ENCODE measurements around the gene INO80B. TPM values are rescaled to one million over a fixed set of nuclear protein-coding genes. Genes with fewer than 3 reads are reported as not detected.

INO80B gene
- total RNA-seq, 4 donors from 2014 or later = 5.4 to 41.9 (median 20.3) TPM

GRCh38 chr2:74501335-74502071 is 46.6 kb downstream of the INO80B start:
- H3K4me3 ChIP-seq = peak overlapping the region in 1 of 4 donors; percentile 73
- peaks cover 47 to 77% (median 48%) of the 10 kb centered on the region in 3 donors for H3K4me1 ChIP-seq
- 69 to 87% methylated on average over 15 to 18 of the region's 18 CpGs for WGBS, 2 donors
- peaks cover 0 to 23% (median 9%) of the 10 kb centered on the region in 3 donors for H3K36me3 ChIP-seq
- H3K27ac ChIP-seq = no peak overlapping the region
- TF ChIP-seq POLR2A (IDR thresholded peaks at IDR 0.05) (no peak), CTCF (IDR thresholded peaks at IDR 0.05) (no peak)
- DNase-seq = no peak
- H3K9me3 ChIP-seq = no peaks in the 10 kb centered on the region
- intact Hi-C loops (cut with DNase I) = no loop called here
- H3K27me3 ChIP-seq = peaks cover 7 to 74% (median 20%) of the 10 kb centered on the region in 4 donors

- Histone ChIP-seq H3K27ac (peak overlapping the region; percentile 9 to 81 (median 76)), H3K27me3 (peaks cover 7 to 66% (median 20%) of the 10 kb centered on the region in 4 donors), H3K4me3 (peak overlapping the region; percentile 30 to 73 (median 61)), H3K9me3 (no peaks in the 10 kb centered on the region), H3K4me1 (peaks cover 52 to 81% (median 52%) of the 10 kb centered on the region in 3 donors), H3K36me3 (peaks cover 0 to 23% (median 9%) of the 10 kb centered on the region in 3 donors)
- no peak for TF ChIP-seq CTCF (IDR thresholded peaks at IDR 0.05)
- TF ChIP-seq POLR2A (IDR thresholded peaks at IDR 0.05) = no peak
- intact Hi-C loops (cut with DNase I) = no loop called here
- WGBS, 2 donors = 22 to 45% methylated on average over 6 to 31 of the region's 32 CpGs
- DNase-seq = no peak
Measured at GRCh38 chr2:74502147-74502719, 47.3 kb downstream of the INO80B start.

DNA sequence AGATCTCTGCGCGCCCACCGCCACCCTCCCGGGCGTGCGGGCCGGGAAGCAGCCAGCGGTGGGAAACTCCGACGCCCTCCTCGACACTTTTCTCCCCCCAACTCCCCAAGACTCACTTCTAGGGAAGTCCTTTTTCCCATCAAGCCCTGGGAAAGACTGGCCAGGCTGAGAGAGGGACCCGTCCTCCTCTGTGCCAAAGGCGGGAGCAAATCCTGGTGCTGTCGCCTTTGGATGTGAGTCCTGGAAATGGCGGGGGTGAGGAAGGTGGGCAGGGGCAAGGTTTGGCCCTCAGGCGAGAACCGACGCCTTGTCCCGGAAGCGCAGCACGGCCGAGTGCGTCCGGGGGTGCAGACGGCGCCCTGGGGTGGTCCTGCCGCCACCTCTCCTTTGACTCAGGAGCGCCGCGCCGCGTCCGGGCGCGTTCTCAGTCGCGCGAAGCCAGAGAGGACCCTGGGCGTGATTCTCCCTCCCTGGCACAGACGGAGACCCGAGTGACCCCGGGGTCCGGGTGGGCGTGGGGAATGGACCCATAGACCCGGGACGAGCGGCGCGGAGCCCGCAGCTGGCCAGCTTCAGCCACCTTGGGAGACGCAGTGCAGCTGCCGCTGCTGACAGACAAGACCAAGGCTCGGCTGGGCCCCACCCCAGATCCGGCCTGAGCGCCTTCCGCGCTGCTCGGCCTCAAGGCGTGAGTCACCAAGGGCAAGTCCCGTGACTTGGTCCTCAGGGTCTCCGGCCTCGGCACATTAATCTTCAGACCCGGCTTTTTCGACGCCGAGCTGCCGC is 48.0 kb downstream of the INO80B start:
- no peaks in the 10 kb centered on the region for H3K9me3 ChIP-seq
- TF ChIP-seq POLR2A (IDR thresholded peaks at IDR 0.05) (peak in 1 of 4 donors; percentile 69), CTCF (IDR thresholded peaks at IDR 0.05) (peak in 2 of 6 experiments; percentile 5 to 22)
- peak overlapping the region; percentile 9 to 81 (median 76) for H3K27ac ChIP-seq
- H3K36me3 ChIP-seq = peaks cover 0 to 23% (median 9%) of the 10 kb centered on the region in 3 donors
- H3K4me1 ChIP-seq = peaks cover 45 to 76% (median 50%) of the 10 kb centered on the region in 3 donors
- H3K4me3 ChIP-seq = peak overlapping the region; percentile 30 to 73 (median 61)
- DNase-seq = peak; percentile 15
- intact Hi-C loops (cut with DNase I) = no loop called here
- 2 to 11% methylated on average over 9 to 11 of the region's 67 CpGs for WGBS, 2 donors
- peaks cover 7 to 60% (median 16%) of the 10 kb centered on the region in 4 donors for H3K27me3 ChIP-seq

DNA sequence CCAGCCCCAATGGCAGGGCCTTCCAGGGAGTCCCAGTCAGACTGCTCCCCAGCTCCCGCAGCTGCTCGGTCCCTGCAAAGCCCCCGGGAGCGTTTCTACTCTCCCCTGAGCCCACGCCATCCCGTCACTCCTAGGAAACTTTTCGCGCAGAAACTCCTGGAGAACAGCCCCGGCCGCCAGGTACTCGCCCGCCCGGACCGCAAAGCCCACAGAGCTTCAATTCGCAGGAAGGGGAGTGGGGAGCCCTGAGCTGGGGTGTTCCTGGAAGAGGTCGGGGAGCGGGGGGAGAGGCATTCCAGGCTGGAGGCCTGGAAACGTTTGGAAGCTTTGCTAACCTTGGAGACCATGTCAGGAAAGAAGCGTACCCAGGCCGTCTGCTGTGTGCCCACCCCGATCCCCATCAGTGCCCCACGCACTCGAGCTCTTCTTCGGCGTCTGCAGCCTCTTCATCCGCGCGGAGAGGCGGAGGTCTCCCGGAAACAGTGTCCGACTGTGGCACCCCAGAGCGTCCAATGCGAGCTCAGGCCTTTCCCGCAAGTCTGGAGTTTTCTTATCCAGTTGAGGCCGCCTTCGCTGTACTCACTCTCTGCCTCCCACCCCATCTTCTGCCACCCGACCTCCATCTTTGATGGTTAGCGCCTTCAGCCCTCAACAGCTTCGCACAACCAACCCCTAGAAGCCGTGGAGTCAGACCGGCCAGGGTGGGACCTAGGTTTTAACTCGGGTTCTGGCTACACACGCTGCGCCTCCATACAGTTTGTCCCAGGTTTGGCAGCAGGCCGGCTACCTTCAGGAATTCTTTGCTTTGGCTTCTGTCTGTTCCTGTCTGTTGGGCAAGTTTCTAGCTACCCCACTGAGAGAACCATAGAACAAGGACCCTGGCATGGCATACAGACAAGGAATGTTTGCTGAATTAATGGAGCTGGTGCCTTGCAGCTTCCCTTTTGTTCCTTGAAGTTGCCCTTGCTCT is 48.9 kb downstream of the INO80B start:
- Histone ChIP-seq H3K9me3 (no peaks in the 10 kb centered on the region), H3K4me3 (peak overlapping the region; percentile 30 to 73 (median 61)), H3K27me3 (peaks cover 7 to 58% (median 11%) of the 10 kb centered on the region in 4 donors), H3K4me1 (peaks cover 41 to 74% (median 47%) of the 10 kb centered on the region in 3 donors), H3K27ac (peak overlapping the region; percentile 9 to 81 (median 76)), H3K36me3 (peaks cover 0 to 23% (median 9%) of the 10 kb centered on the region in 3 donors)
- 78 to 86% methylated on average over 19 to 26 of the region's 45 CpGs for WGBS, 2 donors
- intact Hi-C loops (cut with DNase I) = no loop called here
- TF ChIP-seq POLR2A (IDR thresholded peaks at IDR 0.05) (no peak), CTCF (IDR thresholded peaks at IDR 0.05) (no peak)
- no peak for DNase-seq
